ENCODE data around the gene PMFBP1. TPM values are rescaled to one million over a fixed set of nuclear protein-coding genes. Genes with fewer than 3 reads are reported as not detected.

PMFBP1 gene
- polyA plus RNA-seq, 1 of the 3 experiments (the other 2 are of a cell fraction) = 0.16 TPM

- no peak overlapping the region for H2AFZ ChIP-seq (ENCODE audit: low read depth)
These were observed 2.0 kb upstream of the PMFBP1 start for GRCh38 chr16:72173997-72174396.

More at GRCh38 chr16:72173997-72174396, 2.0 kb upstream of the PMFBP1 start:
- Histone ChIP-seq H3K27me3 (ENCODE audit: insufficient read depth) (no peaks in the 10 kb centered on the region), H3K36me3 (replicated peaks in 1 of 2; ENCODE audit: control insufficient read depth in 1 of 2, insufficient read depth in 2 of 2, low read length in 1 of 2) (no peaks in the 10 kb centered on the region), H3K9me3 (no peaks in the 10 kb centered on the region), H3K79me2 (ENCODE audit: insufficient read depth) (no peaks in the 10 kb centered on the region), H3F3A (replicated peaks; ENCODE audit: insufficient read depth) (no peaks in the 10 kb centered on the region), H3K27ac (ENCODE audit: low read depth in 2 of 2, low read length in 1 of 2) (no peak overlapping the region), H3K9ac (no peak overlapping the region), H3K4me3 (ENCODE audit: low read depth in 2 of 2, low read length in 1 of 2) (no peak overlapping the region), H3K4me1 (ENCODE audit: control insufficient read depth in 1 of 2, insufficient read depth in 2 of 2, low read depth in 1 of 2, low read length in 1 of 2) (no peaks in the 10 kb centered on the region), H3K9me2 (no peaks in the 10 kb centered on the region), H4K20me1 (ENCODE audit: insufficient read depth) (no peaks in the 10 kb centered on the region), H3K4me2 (no peak overlapping the region)
- POLR2A ChIA-PET = no interaction called here
- TF ChIP-seq EZH2phosphoT487 (IDR thresholded peaks at IDR 0.05; ENCODE audit: borderline replicate concordance, low read depth) = no peak
- no peak for TF ChIP-seq FOXJ3 (CRISPR knock-in tag; IDR thresholded peaks at IDR 0.05)
- TF ChIP-seq CTCF (IDR thresholded peaks at IDR 0.05) = no peak
- no peak for TF ChIP-seq FOXM1 (IDR thresholded peaks at IDR 0.05; ENCODE audit: low read depth)
- no peak for TF ChIP-seq YY1 (IDR thresholded peaks at IDR 0.05; ENCODE audit: low read depth)
- TF ChIP-seq PBX3 (IDR thresholded peaks at IDR 0.05) = no peak
- no peak for TF ChIP-seq USF2 (IDR thresholded peaks at IDR 0.05; ENCODE audit: borderline replicate concordance, low read depth, low read length)
- no peak for TF ChIP-seq RFX5 (IDR thresholded peaks at IDR 0.05; ENCODE audit: low read length)
- TF ChIP-seq NRF1 (IDR thresholded peaks at IDR 0.05; ENCODE audit: low read depth, low read length) = no peak
- no peak for TF ChIP-seq MXI1 (IDR thresholded peaks at IDR 0.05; ENCODE audit: low read depth, low read length)
- TF ChIP-seq SMC3 (IDR thresholded peaks at IDR 0.05; ENCODE audit: low read depth, low read length) = no peak
- TF ChIP-seq ZBTB33 (IDR thresholded peaks at IDR 0.05; ENCODE audit: borderline replicate concordance, low read depth) = no peak
- TF ChIP-seq NFIC (IDR thresholded peaks at IDR 0.05; ENCODE audit: borderline replicate concordance) = no peak
- no peak for TF ChIP-seq USF1 (IDR thresholded peaks at IDR 0.05; ENCODE audit: borderline replicate concordance, low read depth)
- DNase-seq = no peak
- WGBS (ENCODE audit: low lambda C conversion rate) = 23% methylated on average over 1 of the region's 1 CpG
- CTCF ChIA-PET = interaction anchor here (1.4 to 1.5 kb wide), 2 partner anchors 9 to 17 kb away, joined by 3 to 4 read pairs; no protein-coding TSS in a partner anchor
